Fibroblast of pulmonary artery (primary cell): ENCODE measurements around the gene PIPOX.

ENCODE experiments used
- DNase-seq: peaks from one replicate; pipeline ENCODE4 v3.0.0-alpha.2; 2010; ENCODE audit warnings: low read depth
- H3K4me3 ChIP-seq: replicated peaks from 2 replicates; pipeline ENCODE4 v1.5.1; 2011; ENCODE audit warnings: low read depth, mild to moderate bottlenecking, control low read depth, low read length, moderate library complexity
- CTCF ChIP-seq: IDR thresholded peaks from 2 replicates; pipeline ENCODE4 v1.5.1; 2011; ENCODE audit warnings: mild to moderate bottlenecking, control low read depth, low read length, inconsistent platforms; ENCODE audit errors: missing control alignments

The PIPOX gene

GRCh38 chr17:29042679-29043538 is at the start of gene PIPOX:
TSS of gene PIPOX (plus strand) at chr17:29043141. CDS start at chr17:29043226, 85 bp downstream.
- peak; percentile 66 for DNase-seq
- TF ChIP-seq CTCF: peak; percentile 17
- no peak within 1 kb of the TSS for H3K4me3 ChIP-seq

- DNase-seq: no peak
- no peak for TF ChIP-seq CTCF
- no peak overlapping the region for H3K4me3 ChIP-seq
Measured at GRCh38 chr17:28993645-28994426, 49.1 kb upstream of the PIPOX start.

GRCh38 chr17:28996554-28997096 is 46.3 kb upstream of the PIPOX start:
- H3K4me3 ChIP-seq: no peak overlapping the region
- TF ChIP-seq CTCF: no peak
- DNase-seq: no peak

- no peak for TF ChIP-seq CTCF
- no peak for DNase-seq
- no peak overlapping the region for H3K4me3 ChIP-seq
Measured at GRCh38 chr17:28997806-28998205, 45.1 kb upstream of the PIPOX start.

GRCh38 chr17:28999206-28999605 is 43.7 kb upstream of the PIPOX start:
- H3K4me3 ChIP-seq: no peak overlapping the region
- DNase-seq: no peak
- no peak for TF ChIP-seq CTCF

- H3K4me3 ChIP-seq: no peak overlapping the region
- DNase-seq: no peak
- TF ChIP-seq CTCF: no peak
Measured at GRCh38 chr17:29000973-29001372, 42.0 kb upstream of the PIPOX start.
